Stimulated activated CD8-positive, alpha-beta memory T cell treated with anti-CD3 and anti-CD28 coated beads, Interleukin-7, amount 100 ng/mL, for 24 hours (primary cell): ENCODE results near the gene APOBEC3A.
"Not testable (repeated sequence)": the region's sequence is repeated elsewhere in the genome, so short reads cannot be mapped to it uniquely, and the experiment has no call there.

Experiments used
- DNase-seq: peaks from one replicate; pipeline ENCODE4 v3.0.0-alpha.2; 2020; ENCODE audit warnings: low read depth

APOBEC3A gene

GRCh38 chr22:38959590-38959989, 2.2 kb downstream of the APOBEC3A start:
- DNase-seq, result no peak

GRCh38 chr22:38960673-38961072, 3.3 kb downstream of the APOBEC3A start:
- DNase-seq, result not testable (repeated sequence)

GRCh38 chr22:38963291-38963738, 5.9 kb downstream of the APOBEC3A start:
- DNase-seq, result not testable (repeated sequence)

- DNase-seq, result no peak
Measured at GRCh38 chr22:38963872-38964271, 6.5 kb downstream of the APOBEC3A start.

- DNase-seq, result no peak
Measured at GRCh38 chr22:38964306-38964705, 6.9 kb downstream of the APOBEC3A start.

GRCh38 chr22:38964989-38965388, 7.6 kb downstream of the APOBEC3A start:
- DNase-seq, result no peak

GRCh38 chr22:38965614-38966379, 8.4 kb downstream of the APOBEC3A start:
- DNase-seq, result no peak

GRCh38 chr22:38966380-38966702, 8.9 kb downstream of the APOBEC3A start:
- no peak for DNase-seq

- no peak for DNase-seq
Measured at GRCh38 chr22:38966942-38967341, 9.5 kb downstream of the APOBEC3A start.

GRCh38 chr22:38967451-38968450, 10.3 kb downstream of the APOBEC3A start:
- no peak for DNase-seq

- no peak for DNase-seq
Measured at GRCh38 chr22:38968801-38969200, 11.4 kb downstream of the APOBEC3A start.

GRCh38 chr22:38970551-38970950, 13.1 kb downstream of the APOBEC3A start:
- DNase-seq, result no peak

GRCh38 chr22:38971202-38971601, 13.8 kb downstream of the APOBEC3A start:
- DNase-seq, result no peak

- no peak for DNase-seq
Measured at GRCh38 chr22:38971791-38972190, 14.4 kb downstream of the APOBEC3A start.

- no peak for DNase-seq
Measured at GRCh38 chr22:38972558-38972957, 15.1 kb downstream of the APOBEC3A start.

GRCh38 chr22:38973289-38974169, 16.1 kb downstream of the APOBEC3A start:
- DNase-seq, result peak; percentile 30

GRCh38 chr22:38974170-38974825, 16.9 kb downstream of the APOBEC3A start:
- no peak for DNase-seq

GRCh38 chr22:38974826-38975175, 17.4 kb downstream of the APOBEC3A start:
- no peak for DNase-seq

- DNase-seq, result not testable (repeated sequence)
Measured at GRCh38 chr22:38977289-38977688, 19.9 kb downstream of the APOBEC3A start.

- not testable (repeated sequence) for DNase-seq
Measured at GRCh38 chr22:38980587-38980986, 23.2 kb downstream of the APOBEC3A start.
